K562 (cell line): ENCODE data around the gene MON2. TPM values are rescaled to one million over a fixed set of nuclear protein-coding genes. Genes with fewer than 3 reads are reported as not detected.

Experiments
- ATAC-seq: fragments of 200-7000 bp; cut with Tn5 transposase; 3 replicates; pipeline ENCODE4 v1.9.1; 2020; ENCODE audit warnings: moderate library complexity
- BruUV-seq: library from RNA; stranded (reverse); fragments of 400-500 nt; replicated peaks from 2 replicates; lab custom pipeline; 2021; lab: Mats Ljungman, UMichigan
- CTCF ChIA-PET: fragments of 300-600 bp; formaldehyde crosslinking; extraction: SDS; loops from one replicate; lab custom pipeline; 2021; ENCODE audit warnings: low intra/inter-chr PET ratio; lab: Yijun Ruan, JAX
- POLR2A ChIA-PET: fragments of 300-600, 350-650 bp; sonication (Branson Sonifier 250); formaldehyde crosslinking; extraction: SDS; loops from one replicate; lab custom pipeline; 2021; ENCODE audit warnings: antibody characterized with exemption, inconsistent platforms; lab: Yijun Ruan, JAX
- DNase-seq, 4 experiments: peaks; one replicate each; pipeline versions ENCODE4 v3.0.0 to v3.0.0-alpha.2; 2011 to 2018; ENCODE audit warnings: low spot score in 3 of 4, mixed read lengths in 3 of 4; ENCODE audit errors: extremely low read depth in 1 of 4
- FAIRE-seq: peaks from 2 replicates; lab custom pipeline; 2011; peaks lifted over from hg19 to GRCh38; lab: Jason Lieb, UNC
- H2AFZ ChIP-seq: 2 replicates; pipeline ENCODE4 v1.6.0; 2011; ENCODE audit warnings: low read depth, low read length, control low read depth, inconsistent platforms
- H3K27ac ChIP-seq: fragments of 200-600 bp; 3 replicates; pipeline ENCODE4 v1.8.0; 2011; ENCODE audit warnings: low read depth, mild to moderate bottlenecking, control low read depth, inconsistent platforms, low read length, moderate library complexity, mixed read lengths; ENCODE audit errors: extremely low read depth
- H3K27me3 ChIP-seq, 2 experiments: fragments of 300-600 bp in 1 of 2; 2 replicates in 1 of 2; 3 replicates in 1 of 2; pipeline versions ENCODE4 v1.6.0 to v1.8.0; 2011; ENCODE audit warnings: inconsistent platforms in 2 of 2, low read length in 2 of 2, mild to moderate bottlenecking in 1 of 2, mixed read lengths in 1 of 2, moderate library complexity in 1 of 2; ENCODE audit not compliant: control insufficient read depth in 2 of 2, insufficient read depth in 2 of 2
- H3K36me3 ChIP-seq: fragments of 300-600 bp; 3 replicates; pipeline ENCODE4 v1.8.0; 2011; ENCODE audit warnings: mild to moderate bottlenecking, low read length, inconsistent platforms; ENCODE audit not compliant: control insufficient read depth, insufficient read depth
- H3K4me1 ChIP-seq, 2 experiments: fragments of 200-600 bp in 1 of 2; replicated peaks in 1 of 2; 2 replicates in 1 of 2; 3 replicates in 1 of 2; pipeline versions ENCODE4 v1.5.1 to v1.8.0; 2011; ENCODE audit warnings: inconsistent platforms in 2 of 2, low read length in 2 of 2, mild to moderate bottlenecking in 1 of 2, mixed read lengths in 1 of 2, moderate library complexity in 1 of 2; ENCODE audit not compliant: control insufficient read depth in 2 of 2, insufficient read depth in 2 of 2
- H3K4me2 ChIP-seq: 2 replicates; pipeline ENCODE4 v1.6.1; 2011; ENCODE audit warnings: low read length, control low read depth, inconsistent platforms, mixed read lengths; ENCODE audit not compliant: insufficient read depth
- H3K4me3 ChIP-seq: fragments of 200-600 bp; sonication (generic), shearing (Covaris generic); 2 replicates; pipeline ENCODE4 v1.5.1; 2016; ENCODE audit warnings: control low read depth, inconsistent platforms
- H3K79me2 ChIP-seq: fragments of 200-600 bp; 3 replicates; pipeline ENCODE4 v1.8.0; 2011; ENCODE audit warnings: low read length, inconsistent platforms; ENCODE audit not compliant: control insufficient read depth, insufficient read depth
- H3K9ac ChIP-seq, 2 experiments: 2 replicates each; pipeline versions ENCODE4 v1.6.0 to v1.6.1; 2011; ENCODE audit warnings: low read depth in 2 of 2, low read length in 2 of 2, control low read depth in 1 of 2, inconsistent platforms in 1 of 2, mild to moderate bottlenecking in 1 of 2, mixed read lengths in 1 of 2; ENCODE audit not compliant: insufficient read depth in 1 of 2
- H3K9me1 ChIP-seq: one replicate; pipeline ENCODE4 v1.6.0; 2011; ENCODE audit warnings: inconsistent platforms, mild to moderate bottlenecking, low read length, moderate library complexity; ENCODE audit not compliant: control insufficient read depth, insufficient read depth
- H3K9me3 ChIP-seq: replicated peaks from 2 replicates; pipeline ENCODE4 v1.5.1; 2011; ENCODE audit warnings: low read depth, low read length, inconsistent platforms; ENCODE audit not compliant: control insufficient read depth, insufficient read depth
- H4K20me1 ChIP-seq: replicated peaks from 2 replicates; pipeline ENCODE4 v1.6.1; 2011; ENCODE audit warnings: low read length, inconsistent platforms, mixed read lengths; ENCODE audit not compliant: control insufficient read depth, insufficient read depth
- BCOR ChIP-seq: fragments of 450-650 bp; IDR thresholded peaks from 2 replicates; pipeline ENCODE4 v1.6.1; 2016
- BDP1 ChIP-seq: IDR thresholded peaks from 3 replicates; pipeline ENCODE4 v1.6.1; 2011; ENCODE audit not compliant: insufficient read length, insufficient read depth
- C11orf30 ChIP-seq: fragments of 450-650 bp; IDR thresholded peaks from 2 replicates; pipeline ENCODE4 v1.6.1; 2016; ENCODE audit warnings: low read depth, mild to moderate bottlenecking
- NCOA2 ChIP-seq, 2 experiments: fragments of 450-650 bp; IDR thresholded peaks; 2 replicates each; pipeline ENCODE4 v1.6.1; 2018; ENCODE audit warnings: mild to moderate bottlenecking in 2 of 2, moderate library complexity in 1 of 2; ENCODE audit not compliant: partially characterized antibody in 2 of 2
- PRPF4 ChIP-seq: fragments of 200-400 bp; formaldehyde crosslinking; IDR thresholded peaks from one replicate; pipeline ENCODE4 v1.6.1; 2017; ENCODE audit warnings: low read length, low read depth, mild to moderate bottlenecking; ENCODE audit not compliant: insufficient read depth, poor library complexity, severe bottlenecking
- SAP30 ChIP-seq: fragments of 200-600 bp; sonication (generic); IDR thresholded peaks from 2 replicates; pipeline ENCODE4 v1.6.1; 2012; ENCODE audit warnings: borderline replicate concordance, low read depth, mild to moderate bottlenecking, moderate library complexity, low read length, control low read depth, inconsistent platforms; ENCODE audit not compliant: insufficient read depth, poor library complexity, severe bottlenecking
- SMAD1 ChIP-seq: fragments of 150-350 bp; IDR thresholded peaks from 2 replicates; pipeline ENCODE4 v1.6.1; 2014; ENCODE audit warnings: low read length, low read depth; ENCODE audit not compliant: partially characterized antibody
- SUPT5H ChIP-seq: fragments of 450-650 bp; IDR thresholded peaks from 2 replicates; pipeline ENCODE4 v1.6.1; 2016
- THRAP3 ChIP-seq: fragments of 450-650 bp; IDR thresholded peaks from 2 replicates; pipeline ENCODE4 v1.6.1; 2016; ENCODE audit warnings: mild to moderate bottlenecking, inconsistent platforms, borderline replicate concordance
- ZKSCAN1 ChIP-seq: fragments of 150-350 bp; IDR thresholded peaks from 2 replicates; pipeline ENCODE4 v1.6.1; 2016; ENCODE audit warnings: low read depth, low read length
- ZNF174 ChIP-seq: fragments of 250-450 bp; sonication (Bioruptor Pico); IDR thresholded peaks from 2 replicates; pipeline ENCODE4 v1.4.0; 2020; ENCODE audit warnings: mild to moderate bottlenecking
- ZNF212 ChIP-seq: fragments of 450-650 bp; formaldehyde crosslinking; IDR thresholded peaks from 2 replicates; pipeline ENCODE4 v1.4.0; 2020; ENCODE audit warnings: mild to moderate bottlenecking
- ZNF282 ChIP-seq: sonication (generic); formaldehyde crosslinking; IDR thresholded peaks from 2 replicates; pipeline ENCODE4 v1.8.1; 2023; ENCODE audit warnings: missing genetic modification reagents
- ZNF354B ChIP-seq: fragments of 250-450 bp; sonication (Bioruptor Pico); IDR thresholded peaks from 2 replicates; pipeline ENCODE4 v1.4.0; 2020
- ZNF41 ChIP-seq: fragments of 250-450 bp; sonication (Bioruptor Pico); conservative IDR thresholded peaks from 2 replicates; pipeline ENCODE4 v1.4.0; 2020; ENCODE audit warnings: mild to moderate bottlenecking
- ZNF57 ChIP-seq: fragments of 450-650 bp; formaldehyde crosslinking; IDR thresholded peaks from 2 replicates; pipeline ENCODE4 v1.4.0; 2020; ENCODE audit warnings: mild to moderate bottlenecking, moderate library complexity
- ZNF766 ChIP-seq: fragments of 200-800 bp; sonication (Bioruptor generic); conservative IDR thresholded peaks from 2 replicates; pipeline ENCODE4 v1.6.1; 2016; ENCODE audit warnings: missing genetic modification characterization, missing compliant biosample characterization
- WGBS: fragments of 100-300 bp; shearing (Covaris generic); methylation state at CpG from one replicate; pipeline ENCODE4 v1.1.6; 2016; ENCODE audit warnings: low coverage, mixed read lengths; ENCODE audit not compliant: insufficient coverage; ENCODE audit errors: missing lambda C conversion rate; 5-methylcytosine and 5-hydroxymethylcytosine counted together
- in situ Hi-C: fragments of 300-500 bp; cut with MboI; formaldehyde crosslinking; loops from 4 replicates; pipeline ENCODE4 v1.15.0; 2018; ENCODE audit warnings: inconsistent platforms, mixed read lengths
- intact Hi-C: fragments of 100-400 bp; cut with micrococcal nuclease; formaldehyde crosslinking; loops from 2 replicates; pipeline ENCODE4 v1.14.2; 2022
- polyA plus RNA-seq, 8 experiments: library from polyadenylated mRNA; depleted of rRNA in 4 of 8; stranded (reverse) in 5 of 8; unstranded in 3 of 8; fragments of >200 nt; fragmentation: Nextera tagmentation in 2 of 8; fragmentation: Illumina TruSeq in 1 of 8; extraction: Ambion mirVana in 2 of 8; extraction: Trizol in 1 of 8; gene quantifications; 2 replicates each; pipeline versions ENCODE4 v1.2.1 to v1.2.3, GENCODE V29; 2011 to 2014; ENCODE audit warnings: inconsistent platforms in 1 of 8, missing spikeins in 1 of 8
- total RNA-seq, 7 experiments: library from RNA; depleted of rRNA in 6 of 7; stranded (reverse); fragments of >200 nt in 6 of 7; fragmentation: Illumina TruSeq in 2 of 7; extraction: Trizol in 2 of 7; gene quantifications; 2 replicates each; pipeline versions ENCODE4 v1.2.1 to v1.2.3, GENCODE V29; 2011 to 2021; ENCODE audit warnings: low replicate concordance in 1 of 7

MON2 gene
- total and polyA plus RNA-seq, 9 of the 15 experiments (the other 6 are each of a cell fraction or from before 2014, with no cell fraction given), result 3.6 to 31.6 (median 16.8) TPM

GRCh38 chr12:62505786-62506185 is 39.2 kb downstream of the MON2 start:
- FAIRE-seq (no peak), DNase-seq (no peak), ATAC-seq (no peak)
- H3K79me2 ChIP-seq, result no peaks in the 10 kb centered on the region
- intact Hi-C loops (no loop called here), in situ Hi-C loops (no loop called here)
- H3K9me1 ChIP-seq, result no peaks in the 10 kb centered on the region
- no peak overlapping the region for H3K27ac ChIP-seq
- no peak overlapping the region for H3K4me3 ChIP-seq
- no peaks in the 10 kb centered on the region for H3K27me3 ChIP-seq
- POLR2A ChIA-PET, result no interaction called here
- BruUV-seq, result no TSS peak
- no peaks in the 10 kb centered on the region for H3K4me1 ChIP-seq
- H3K4me2 ChIP-seq, result no peak overlapping the region
- no peaks in the 10 kb centered on the region for H4K20me1 ChIP-seq
- CTCF ChIA-PET, result no interaction called here
- H3K9ac ChIP-seq, result no peak overlapping the region
- 82% methylated on average over 3 of the region's 3 CpGs for WGBS
- peaks cover 1% of the 10 kb centered on the region; the same call in 1 of the 2 replicates for H3K9me3 ChIP-seq
- no peak overlapping the region for H2AFZ ChIP-seq
- peaks cover 63% of the 10 kb centered on the region for H3K36me3 ChIP-seq
- no peak for TF ChIP-seq C11orf30
- TF ChIP-seq ZNF174, result no peak
- no peak for TF ChIP-seq SMAD1
- no peak for TF ChIP-seq ZNF57
- no peak for TF ChIP-seq ZNF766 (CRISPR knock-in tag)
- TF ChIP-seq ZNF41 (CRISPR knock-in tag), result no peak

GRCh38 chr12:62512901-62513300 is 46.3 kb downstream of the MON2 start:
- H3K27ac ChIP-seq, result no peak overlapping the region
- BruUV-seq, result no TSS peak
- no peaks in the 10 kb centered on the region for H3K9me1 ChIP-seq
- H3K79me2 ChIP-seq, result no peaks in the 10 kb centered on the region
- peaks cover 8% of the 10 kb centered on the region for H3K9me3 ChIP-seq
- ChIA-PET POLR2A (interaction anchor here (0.8 kb wide), 1 partner anchor 9 kb away, joined by 3 read pairs; no protein-coding TSS in a partner anchor), CTCF (no interaction called here)
- no peaks in the 10 kb centered on the region for H4K20me1 ChIP-seq
- H3K9ac ChIP-seq, result no peak overlapping the region
- H3K27me3 ChIP-seq, result no peaks in the 10 kb centered on the region
- no peaks in the 10 kb centered on the region for H3K4me1 ChIP-seq
- in situ Hi-C loops, result no loop called here
- no peak overlapping the region for H3K4me3 ChIP-seq
- H3K4me2 ChIP-seq, result no peak overlapping the region
- intact Hi-C loops, result no loop called here
- no peak for ATAC-seq
- H3K36me3 ChIP-seq, result peaks cover 25% of the 10 kb centered on the region
- DNase-seq, result no peak
- no peak for FAIRE-seq
- no peak overlapping the region for H2AFZ ChIP-seq
- 96% methylated on average over 5 of the region's 5 CpGs for WGBS
- no peak for TF ChIP-seq ZNF282 (CRISPR knock-in tag)
- no peak for TF ChIP-seq BCOR
- TF ChIP-seq BDP1, result no peak
- TF ChIP-seq ZNF354B (CRISPR knock-in tag), result no peak
- no peak for TF ChIP-seq ZKSCAN1
- no peak for TF ChIP-seq PRPF4
- no peak for TF ChIP-seq THRAP3
- no peak for TF ChIP-seq SAP30
- no peak for TF ChIP-seq SUPT5H
- TF ChIP-seq ZNF766 (CRISPR knock-in tag), result no peak
- no peak for TF ChIP-seq NCOA2 (IDR thresholded peaks at IDR 0.05; ENCODE audit: partially characterized antibody in 2 of 2)
- TF ChIP-seq ZNF212, result no peak
